ENCODE data around the gene ZNF598. TPM values are rescaled to one million over a fixed set of nuclear protein-coding genes. Genes with fewer than 3 reads are reported as not detected.

The ZNF598 gene
- total and polyA plus RNA-seq, 2 of the 13 experiments (the other 11 are each of a cell fraction or from before 2014, with no cell fraction given) = 13.5 to 14.2 TPM

- TF ChIP-seq AGO1 (IDR thresholded peaks at IDR 0.05; ENCODE audit: low read depth, low read length, poor library complexity, severe bottlenecking) (peak; percentile 42), ZNF512B (CRISPR knock-in tag; IDR thresholded peaks at IDR 0.05; ENCODE audit: borderline replicate concordance) (no peak), HNRNPH1 (optimal IDR thresholded peaks at IDR 0.05; ENCODE audit: low read depth, low read length) (no peak), ZNF800 (CRISPR knock-in tag; IDR thresholded peaks at IDR 0.05) (peak; percentile 87), CEBPB (IDR thresholded peaks at IDR 0.05; ENCODE audit: borderline replicate concordance, low read depth, low read length) (no peak), KDM2A (CRISPR knock-in tag; IDR thresholded peaks at IDR 0.05; ENCODE audit: borderline replicate concordance, low read depth) (peak; percentile 79), ZNF737 (CRISPR knock-in tag; IDR thresholded peaks at IDR 0.05; ENCODE audit: borderline replicate concordance) (no peak; the same call in 1 of the 2 replicates), ZSCAN20 (CRISPR knock-in tag; IDR thresholded peaks at IDR 0.05; ENCODE audit: borderline replicate concordance) (peak; percentile 84; the same call in 1 of the 2 replicates), TBX2 (CRISPR knock-in tag; IDR thresholded peaks at IDR 0.05; ENCODE audit: borderline replicate concordance) (peak; percentile 78)
- TF ChIP-seq, protein P1, sequence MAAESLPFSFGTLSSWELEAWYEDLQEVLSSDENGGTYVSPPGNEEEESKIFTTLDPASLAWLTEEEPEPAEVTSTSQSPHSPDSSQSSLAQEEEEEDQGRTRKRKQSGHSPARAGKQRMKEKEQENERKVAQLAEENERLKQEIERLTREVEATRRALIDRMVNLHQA (CRISPR knock-in tag; IDR thresholded peaks at IDR 0.05) = no peak
- TF ChIP-seq, protein P2, sequence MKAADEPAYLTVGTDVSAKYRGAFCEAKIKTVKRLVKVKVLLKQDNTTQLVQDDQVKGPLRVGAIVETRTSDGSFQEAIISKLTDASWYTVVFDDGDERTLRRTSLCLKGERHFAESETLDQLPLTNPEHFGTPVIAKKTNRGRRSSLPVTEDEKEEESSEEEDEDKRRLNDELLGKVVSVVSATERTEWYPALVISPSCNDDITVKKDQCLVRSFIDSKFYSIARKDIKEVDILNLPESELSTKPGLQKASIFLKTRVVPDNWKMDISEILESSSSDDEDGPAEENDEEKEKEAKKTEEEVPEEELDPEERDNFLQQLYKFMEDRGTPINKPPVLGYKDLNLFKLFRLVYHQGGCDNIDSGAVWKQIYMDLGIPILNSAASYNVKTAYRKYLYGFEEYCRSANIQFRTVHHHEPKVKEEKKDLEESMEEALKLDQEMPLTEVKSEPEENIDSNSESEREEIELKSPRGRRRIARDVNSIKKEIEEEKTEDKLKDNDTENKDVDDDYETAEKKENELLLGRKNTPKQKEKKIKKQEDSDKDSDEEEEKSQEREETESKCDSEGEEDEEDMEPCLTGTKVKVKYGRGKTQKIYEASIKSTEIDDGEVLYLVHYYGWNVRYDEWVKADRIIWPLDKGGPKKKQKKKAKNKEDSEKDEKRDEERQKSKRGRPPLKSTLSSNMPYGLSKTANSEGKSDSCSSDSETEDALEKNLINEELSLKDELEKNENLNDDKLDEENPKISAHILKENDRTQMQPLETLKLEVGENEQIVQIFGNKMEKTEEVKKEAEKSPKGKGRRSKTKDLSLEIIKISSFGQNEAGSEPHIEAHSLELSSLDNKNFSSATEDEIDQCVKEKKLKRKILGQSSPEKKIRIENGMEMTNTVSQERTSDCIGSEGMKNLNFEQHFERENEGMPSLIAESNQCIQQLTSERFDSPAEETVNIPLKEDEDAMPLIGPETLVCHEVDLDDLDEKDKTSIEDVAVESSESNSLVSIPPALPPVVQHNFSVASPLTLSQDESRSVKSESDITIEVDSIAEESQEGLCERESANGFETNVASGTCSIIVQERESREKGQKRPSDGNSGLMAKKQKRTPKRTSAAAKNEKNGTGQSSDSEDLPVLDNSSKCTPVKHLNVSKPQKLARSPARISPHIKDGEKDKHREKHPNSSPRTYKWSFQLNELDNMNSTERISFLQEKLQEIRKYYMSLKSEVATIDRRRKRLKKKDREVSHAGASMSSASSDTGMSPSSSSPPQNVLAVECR (CRISPR knock-in tag; IDR thresholded peaks at IDR 0.05; ENCODE audit: borderline replicate concordance) = peak; percentile 93
- TF ChIP-seq, protein P3, sequence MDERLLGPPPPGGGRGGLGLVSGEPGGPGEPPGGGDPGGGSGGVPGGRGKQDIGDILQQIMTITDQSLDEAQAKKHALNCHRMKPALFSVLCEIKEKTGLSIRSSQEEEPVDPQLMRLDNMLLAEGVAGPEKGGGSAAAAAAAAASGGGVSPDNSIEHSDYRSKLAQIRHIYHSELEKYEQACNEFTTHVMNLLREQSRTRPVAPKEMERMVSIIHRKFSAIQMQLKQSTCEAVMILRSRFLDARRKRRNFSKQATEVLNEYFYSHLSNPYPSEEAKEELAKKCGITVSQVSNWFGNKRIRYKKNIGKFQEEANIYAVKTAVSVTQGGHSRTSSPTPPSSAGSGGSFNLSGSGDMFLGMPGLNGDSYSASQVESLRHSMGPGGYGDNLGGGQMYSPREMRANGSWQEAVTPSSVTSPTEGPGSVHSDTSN (CRISPR knock-in tag; IDR thresholded peaks at IDR 0.05) = no peak
- TF ChIP-seq, protein P4, sequence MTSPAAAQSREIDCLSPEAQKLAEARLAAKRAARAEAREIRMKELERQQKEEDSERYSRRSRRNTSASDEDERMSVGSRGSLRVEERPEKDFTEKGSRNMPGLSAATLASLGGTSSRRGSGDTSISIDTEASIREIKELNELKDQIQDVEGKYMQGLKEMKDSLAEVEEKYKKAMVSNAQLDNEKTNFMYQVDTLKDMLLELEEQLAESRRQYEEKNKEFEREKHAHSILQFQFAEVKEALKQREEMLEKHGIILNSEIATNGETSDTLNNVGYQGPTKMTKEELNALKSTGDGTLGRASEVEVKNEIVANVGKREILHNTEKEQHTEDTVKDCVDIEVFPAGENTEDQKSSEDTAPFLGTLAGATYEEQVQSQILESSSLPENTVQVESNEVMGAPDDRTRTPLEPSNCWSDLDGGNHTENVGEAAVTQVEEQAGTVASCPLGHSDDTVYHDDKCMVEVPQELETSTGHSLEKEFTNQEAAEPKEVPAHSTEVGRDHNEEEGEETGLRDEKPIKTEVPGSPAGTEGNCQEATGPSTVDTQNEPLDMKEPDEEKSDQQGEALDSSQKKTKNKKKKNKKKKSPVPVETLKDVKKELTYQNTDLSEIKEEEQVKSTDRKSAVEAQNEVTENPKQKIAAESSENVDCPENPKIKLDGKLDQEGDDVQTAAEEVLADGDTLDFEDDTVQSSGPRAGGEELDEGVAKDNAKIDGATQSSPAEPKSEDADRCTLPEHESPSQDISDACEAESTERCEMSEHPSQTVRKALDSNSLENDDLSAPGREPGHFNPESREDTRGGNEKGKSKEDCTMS (CRISPR knock-in tag; conservative IDR thresholded peaks at IDR 0.05) = no peak
Observed at GRCh38 chr16:1959269-1960039, 50.2 kb downstream of the ZNF598 start, which contains the start of gene NDUFB10 (continued).

All from HepG2 (cell line).